ENCODE data around the gene SPNS3.

DNA sequence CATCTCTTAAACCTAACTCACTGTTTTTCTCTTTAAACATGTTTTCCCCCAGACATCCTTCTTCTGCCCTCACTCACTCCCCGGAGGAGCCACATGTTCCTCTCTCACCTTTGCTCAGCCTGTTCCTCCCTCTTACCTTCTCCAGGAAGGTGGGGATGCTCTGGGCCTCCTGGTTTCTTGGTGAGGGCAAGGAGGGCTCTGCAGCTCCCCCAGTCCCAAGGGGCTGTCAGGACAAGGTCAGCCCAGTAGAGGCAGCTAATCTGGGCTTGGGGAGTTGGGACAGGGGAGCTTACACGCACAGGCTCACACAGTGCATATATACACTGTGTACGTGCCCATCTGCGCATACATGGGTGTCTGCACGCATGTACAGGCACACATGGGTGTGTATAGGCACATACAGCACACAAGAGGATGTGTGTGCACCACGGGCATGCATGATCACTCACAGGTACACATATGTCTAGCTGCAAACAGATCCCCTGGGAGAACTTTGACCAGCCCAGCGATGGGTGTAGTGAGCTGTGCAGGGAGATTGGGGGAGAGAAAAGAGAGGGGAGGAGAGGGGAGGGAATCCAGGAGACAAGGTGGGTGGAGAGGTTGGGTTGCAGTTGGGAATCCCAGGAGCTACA, 28.6 kb upstream of the SPNS3 start:
- TF ChIP-seq YY1 (IDR thresholded peaks at IDR 0.05; ENCODE audit: low read depth, low read length) (no peak), CHD2 (IDR thresholded peaks at IDR 0.05; ENCODE audit: low read length) (no peak), RAD21 (IDR thresholded peaks at IDR 0.05 in 1 of 2, conservative IDR thresholded peaks at IDR 0.05 in 1 of 2; ENCODE audit: low read depth in 2 of 2, low read length in 2 of 2) (no peak), RNF2 (IDR thresholded peaks at IDR 0.05; ENCODE audit: borderline replicate concordance, low read depth, low read length, missing control alignments, poor library complexity, severe bottlenecking) (no peak), ZNF274 (IDR thresholded peaks at IDR 0.05; ENCODE audit: borderline replicate concordance, extremely low read depth, low read length) (no peak), CEBPB (IDR thresholded peaks at IDR 0.05; ENCODE audit: low read depth, low read length) (no peak), POLR2A (IDR thresholded peaks at IDR 0.05; ENCODE audit: control extremely low read depth in 1 of 2, low read depth in 2 of 2, low read length in 2 of 2) (no peak), EZH2 (IDR thresholded peaks at IDR 0.05; ENCODE audit: low read depth, low read length, severe bottlenecking) (no peak)
- TF ChIP-seq, protein P1, sequence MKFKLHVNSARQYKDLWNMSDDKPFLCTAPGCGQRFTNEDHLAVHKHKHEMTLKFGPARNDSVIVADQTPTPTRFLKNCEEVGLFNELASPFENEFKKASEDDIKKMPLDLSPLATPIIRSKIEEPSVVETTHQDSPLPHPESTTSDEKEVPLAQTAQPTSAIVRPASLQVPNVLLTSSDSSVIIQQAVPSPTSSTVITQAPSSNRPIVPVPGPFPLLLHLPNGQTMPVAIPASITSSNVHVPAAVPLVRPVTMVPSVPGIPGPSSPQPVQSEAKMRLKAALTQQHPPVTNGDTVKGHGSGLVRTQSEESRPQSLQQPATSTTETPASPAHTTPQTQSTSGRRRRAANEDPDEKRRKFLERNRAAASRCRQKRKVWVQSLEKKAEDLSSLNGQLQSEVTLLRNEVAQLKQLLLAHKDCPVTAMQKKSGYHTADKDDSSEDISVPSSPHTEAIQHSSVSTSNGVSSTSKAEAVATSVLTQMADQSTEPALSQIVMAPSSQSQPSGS (IDR thresholded peaks at IDR 0.05; ENCODE audit: low read length), result no peak
- TF ChIP-seq, protein P2, sequence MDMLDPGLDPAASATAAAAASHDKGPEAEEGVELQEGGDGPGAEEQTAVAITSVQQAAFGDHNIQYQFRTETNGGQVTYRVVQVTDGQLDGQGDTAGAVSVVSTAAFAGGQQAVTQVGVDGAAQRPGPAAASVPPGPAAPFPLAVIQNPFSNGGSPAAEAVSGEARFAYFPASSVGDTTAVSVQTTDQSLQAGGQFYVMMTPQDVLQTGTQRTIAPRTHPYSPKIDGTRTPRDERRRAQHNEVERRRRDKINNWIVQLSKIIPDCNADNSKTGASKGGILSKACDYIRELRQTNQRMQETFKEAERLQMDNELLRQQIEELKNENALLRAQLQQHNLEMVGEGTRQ (IDR thresholded peaks at IDR 0.05; ENCODE audit: low read length), result no peak
